GM21360 (cell line): ENCODE results near the gene CPA4.

ENCODE experiments used
- ATAC-seq: cut with Tn5 transposase; IDR thresholded peaks from one replicate; pipeline ENCODE4 v1.9.1; 2021; ENCODE audit warnings: mild to moderate bottlenecking, moderate library complexity; ENCODE audit not compliant: unreplicated experiment

Gene CPA4

GRCh38 chr7:130274296-130274695 lies 18.7 kb upstream of the CPA4 start:
- no peak for ATAC-seq

DNA sequence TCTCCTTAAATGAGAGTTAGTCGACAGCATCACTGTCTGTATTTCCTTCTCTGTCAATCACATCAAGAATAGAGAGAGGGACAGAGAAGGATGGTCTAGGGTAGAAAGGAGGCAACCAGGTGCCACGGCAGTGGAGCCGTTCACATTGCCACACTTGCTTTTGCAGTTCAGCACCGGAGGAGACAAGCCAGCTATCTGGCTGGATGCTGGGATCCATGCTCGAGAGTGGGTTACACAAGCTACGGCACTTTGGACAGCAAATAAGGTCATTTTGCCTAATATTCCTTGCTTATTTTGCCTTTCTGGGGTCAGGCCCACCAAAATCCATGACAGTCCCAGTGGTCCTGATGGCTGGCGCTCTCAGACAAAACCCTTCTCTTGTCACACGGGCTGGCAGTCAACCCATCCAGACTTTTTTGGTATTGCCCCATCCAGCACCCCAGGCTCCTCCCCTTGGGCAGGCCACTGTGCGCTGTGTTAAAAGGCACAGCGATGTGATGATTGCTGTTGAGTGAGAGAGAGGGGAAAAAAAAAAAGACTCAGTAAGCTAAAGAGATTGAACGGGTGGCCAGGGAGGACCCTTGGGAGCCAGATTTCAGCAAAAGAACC lies 17.9 kb upstream of the CPA4 start:
- no peak for ATAC-seq

DNA sequence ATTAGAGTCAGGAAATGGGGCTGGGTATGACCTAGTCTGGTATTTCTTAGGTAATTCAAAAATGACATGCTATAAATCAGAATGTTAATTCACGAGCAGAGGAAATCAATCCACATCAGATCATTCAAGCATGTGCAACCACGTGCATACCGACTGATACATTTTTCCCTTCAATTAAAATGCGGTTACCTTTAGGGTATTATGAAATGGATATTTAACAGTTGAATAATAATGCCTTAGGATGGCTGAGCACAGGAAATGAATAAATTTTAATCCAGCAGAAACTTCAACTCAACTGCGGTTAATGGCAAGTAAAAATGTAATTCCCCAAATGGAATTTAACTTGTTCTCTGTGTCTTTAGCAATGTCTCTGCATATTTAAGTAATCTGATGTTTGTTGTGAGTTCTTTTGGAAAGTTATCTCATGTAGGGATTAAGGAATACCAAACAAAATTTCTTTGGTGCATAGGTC lies 17.1 kb upstream of the CPA4 start:
- ATAC-seq: no peak

GRCh38 chr7:130276796-130277762 lies 15.9 kb upstream of the CPA4 start:
- no peak for ATAC-seq

DNA sequence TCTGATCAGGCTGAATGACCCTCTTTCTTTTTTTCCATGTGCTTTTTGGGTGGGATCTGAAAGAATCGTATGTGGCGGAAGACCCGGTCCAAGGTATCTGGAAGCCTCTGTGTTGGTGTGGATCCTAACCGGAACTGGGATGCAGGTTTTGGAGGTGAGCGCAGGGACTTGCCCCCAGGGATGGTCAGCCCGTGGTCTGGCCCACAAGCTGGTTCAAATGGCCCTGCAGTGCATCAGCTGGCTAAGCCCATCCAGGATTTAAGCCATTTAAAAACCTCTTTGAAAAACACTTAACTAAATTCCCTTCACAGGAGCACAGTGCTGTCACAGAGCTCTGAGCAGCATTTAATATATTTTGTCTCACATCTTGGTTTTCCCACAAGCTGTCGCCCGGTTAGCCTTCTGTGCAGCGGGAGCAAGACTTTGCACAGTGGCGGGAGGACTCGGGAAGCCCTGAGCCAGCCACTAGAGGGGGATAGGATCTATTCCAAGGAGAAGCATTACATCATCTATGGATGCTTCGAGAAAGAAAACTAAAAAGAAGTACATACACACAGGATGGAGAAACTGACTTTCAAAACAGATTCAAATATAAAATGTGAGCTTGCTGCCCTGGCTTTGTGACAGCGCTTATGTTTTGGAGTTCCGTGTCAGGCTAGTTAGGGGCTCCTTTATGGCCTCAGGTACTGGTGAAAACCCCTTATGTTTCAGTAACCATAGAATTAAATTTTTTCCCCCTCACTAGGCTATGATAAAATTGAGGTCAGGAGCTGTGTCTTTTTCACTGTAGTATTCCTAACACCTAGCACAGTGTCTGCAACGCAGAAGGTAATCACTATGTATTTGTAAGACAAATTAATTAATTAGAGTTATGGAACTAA lies 15.0 kb upstream of the CPA4 start:
- ATAC-seq: no peak

GRCh38 chr7:130278860-130279259 lies 14.1 kb upstream of the CPA4 start:
- no peak for ATAC-seq

- ATAC-seq: no peak
Measured at GRCh38 chr7:130279286-130279685, 13.7 kb upstream of the CPA4 start.

- no peak for ATAC-seq
Measured at GRCh38 chr7:130279906-130280305, 13.1 kb upstream of the CPA4 start.

- ATAC-seq: no peak
Measured at GRCh38 chr7:130281260-130281659, 11.7 kb upstream of the CPA4 start.

GRCh38 chr7:130286881-130287280 lies 6.1 kb upstream of the CPA4 start:
- no peak for ATAC-seq

GRCh38 chr7:130288168-130288567 lies 4.8 kb upstream of the CPA4 start:
- ATAC-seq: no peak

DNA sequence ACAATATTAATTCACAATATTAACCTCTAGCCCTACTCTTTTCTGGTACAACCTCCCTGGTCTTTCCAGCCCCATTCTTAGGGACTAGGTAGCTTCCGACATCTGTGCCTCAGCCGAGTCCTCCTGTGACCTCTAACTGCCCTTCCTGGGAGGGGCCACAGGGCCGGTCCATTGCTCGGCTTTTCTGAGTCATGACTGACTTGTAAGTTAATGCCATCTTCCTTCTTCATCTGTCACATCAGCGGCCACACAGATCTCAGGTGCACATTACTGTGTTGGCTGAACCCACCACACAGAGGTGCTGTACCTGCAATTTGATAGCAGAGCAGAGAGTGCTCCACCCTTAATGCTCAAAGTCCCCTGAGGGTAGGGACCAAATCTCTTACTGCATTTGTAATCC lies 4.1 kb upstream of the CPA4 start:
- ATAC-seq: no peak

- ATAC-seq: no peak
Measured at GRCh38 chr7:130289478-130289877, 3.5 kb upstream of the CPA4 start.

GRCh38 chr7:130290745-130291144 lies 2.2 kb upstream of the CPA4 start:
- ATAC-seq: no peak

DNA sequence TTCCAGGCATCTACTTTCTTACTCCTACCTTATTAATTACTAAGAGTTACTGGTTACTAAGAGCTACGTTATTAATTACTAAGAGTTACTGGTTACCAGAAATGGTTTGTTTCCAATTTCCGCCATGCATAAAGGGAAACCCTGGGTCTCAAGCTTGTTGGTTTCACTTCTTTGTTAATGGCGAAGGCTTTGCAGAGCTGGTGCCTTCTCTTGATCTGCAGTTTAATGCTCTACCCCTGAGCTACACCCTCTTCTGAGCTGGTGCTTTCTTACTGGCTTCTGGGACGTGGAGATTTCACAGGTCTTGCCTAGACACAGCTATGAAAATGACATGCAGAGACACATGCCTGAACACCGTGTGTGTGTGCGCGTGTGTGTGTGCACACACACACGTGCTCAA lies 560 bp downstream of the CPA4 start:
- no peak for ATAC-seq

DNA sequence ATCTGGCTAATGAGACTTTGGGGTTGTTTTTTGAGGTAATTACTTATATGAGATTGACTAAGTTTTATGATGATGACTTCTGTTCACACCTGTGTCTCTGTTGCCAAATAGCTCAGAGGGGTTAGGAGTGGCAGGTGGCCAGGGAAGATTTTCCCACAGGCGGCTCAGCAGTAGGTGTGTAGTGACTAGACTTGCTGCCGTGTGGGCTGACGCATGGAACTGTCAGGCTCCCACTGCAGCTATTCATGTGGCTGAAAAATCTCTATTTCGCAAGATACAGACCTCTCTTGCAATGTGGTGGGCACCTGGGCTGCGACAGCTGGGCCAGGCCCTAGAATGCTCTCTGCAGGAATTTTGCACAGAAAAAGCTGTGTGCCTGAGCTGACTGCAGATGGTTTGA lies 1.4 kb downstream of the CPA4 start:
- no peak for ATAC-seq

DNA sequence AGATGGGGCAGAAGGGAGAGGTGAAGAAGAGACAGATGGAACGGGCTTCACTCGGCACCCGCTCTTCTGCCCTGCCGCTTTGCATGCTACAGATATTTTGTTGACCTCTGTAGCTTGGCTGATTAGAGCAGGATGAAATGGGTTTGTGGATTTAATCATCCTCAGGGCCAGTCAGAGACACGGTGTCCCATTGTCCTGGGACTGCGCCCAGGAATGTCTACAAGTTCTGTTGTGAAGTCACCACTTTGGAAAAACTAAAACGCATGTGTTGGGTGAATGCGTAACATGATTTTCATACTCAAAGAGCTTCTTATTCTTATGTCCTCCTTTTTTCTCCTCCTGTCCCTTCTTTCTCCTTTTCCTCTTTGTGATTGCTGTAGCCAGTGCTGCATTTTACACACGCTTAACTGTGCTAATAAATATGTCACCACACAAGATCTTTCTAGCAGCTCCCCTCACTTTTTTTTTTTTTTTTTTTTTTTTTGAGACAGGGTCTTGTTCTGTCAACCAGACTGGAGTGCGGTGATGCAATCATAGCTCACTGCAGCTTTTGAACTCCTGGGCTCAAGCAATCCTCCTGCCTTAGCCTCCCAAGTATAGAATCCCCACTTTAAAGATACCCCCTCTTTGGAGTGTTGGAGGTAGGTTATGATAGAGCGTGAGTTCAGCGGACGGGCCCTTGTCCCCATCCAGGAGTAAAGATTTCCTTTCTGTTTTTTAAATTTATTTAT lies 3.4 kb downstream of the CPA4 start:
- no peak for ATAC-seq

DNA sequence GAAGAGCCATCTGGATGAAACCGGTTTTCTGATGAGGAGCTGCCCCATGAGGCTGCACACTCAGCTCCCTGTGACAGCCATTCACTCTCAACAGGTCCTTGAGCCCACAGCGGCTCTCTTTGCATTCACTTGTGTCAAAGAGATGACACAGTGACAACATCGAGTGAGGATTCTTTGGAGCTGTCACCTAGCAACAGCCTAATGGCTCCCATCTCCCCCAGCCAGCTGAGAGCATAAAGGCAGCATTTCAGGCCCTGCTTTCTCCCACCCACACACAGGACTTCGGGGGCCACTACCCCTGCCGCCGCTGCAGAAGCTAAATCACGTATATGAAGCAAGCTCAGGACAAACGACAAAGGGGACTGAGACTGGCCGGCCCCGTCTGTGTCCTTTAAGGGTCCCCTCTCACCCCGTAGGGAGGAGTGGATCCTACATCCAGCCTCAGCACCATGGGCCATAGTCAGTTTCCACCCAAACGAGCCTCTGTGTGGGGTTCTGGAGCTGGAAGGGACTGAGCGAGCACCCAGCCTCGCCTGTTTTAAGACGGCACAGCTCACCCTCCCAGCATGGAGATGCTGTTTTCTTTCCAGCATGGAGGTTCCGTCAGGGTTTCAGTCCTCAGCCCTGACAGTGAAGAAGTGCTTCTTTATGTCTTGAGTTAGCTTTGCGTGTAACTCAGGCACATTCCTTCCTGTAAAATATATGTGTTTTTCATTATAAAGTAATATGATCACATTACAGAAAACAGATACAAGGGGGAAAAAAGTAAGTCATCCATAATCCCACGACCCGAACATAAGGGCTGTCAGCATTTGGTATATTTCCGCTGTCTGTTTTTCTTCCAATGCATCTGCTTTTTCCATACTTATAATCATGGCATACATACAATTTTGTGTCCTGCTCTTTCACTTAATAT lies 4.9 kb downstream of the CPA4 start:
- ATAC-seq: no peak

- ATAC-seq: no peak
Measured at GRCh38 chr7:130298544-130299326, 5.8 kb downstream of the CPA4 start.
